Neural progenitor cell (in vitro differentiated cells): ENCODE results near the gene OTOP3. TPM values are rescaled to one million over a fixed set of nuclear protein-coding genes. Genes with fewer than 3 reads are reported as not detected.

Experiments
- DNase-seq: peaks from one replicate; pipeline ENCODE4 v3.0.0-alpha.2; 2016; ENCODE audit warnings: low spot score
- H2AFZ ChIP-seq: fragments of 200-600 bp; sonication (generic); replicated peaks from 2 replicates; pipeline ENCODE4 v1.6.1; 2016; ENCODE audit warnings: antibody characterized with exemption
- H3F3A ChIP-seq: fragments of 200-600 bp; sonication (generic); 2 replicates; pipeline ENCODE4 v1.6.1; 2016; ENCODE audit warnings: antibody characterized with exemption, low read depth
- H3K27ac ChIP-seq: fragments of 200-600 bp; sonication (generic); 2 replicates; pipeline ENCODE4 v1.5.1; 2016; ENCODE audit warnings: mild to moderate bottlenecking
- H3K27me3 ChIP-seq: fragments of 200-600 bp; sonication (generic); 2 replicates; pipeline ENCODE4 v1.6.1; 2016; ENCODE audit warnings: mild to moderate bottlenecking, moderate library complexity
- H3K36me3 ChIP-seq: fragments of 200-600 bp; sonication (generic); 2 replicates; pipeline ENCODE4 v1.5.1; 2016
- H3K4me1 ChIP-seq: fragments of 200-600 bp; sonication (generic); 2 replicates; pipeline ENCODE4 v1.6.1; 2016; ENCODE audit warnings: mixed run types
- H3K4me2 ChIP-seq: fragments of 200-600 bp; sonication (generic); 2 replicates; pipeline ENCODE4 v1.6.1; 2016
- H3K4me3 ChIP-seq: fragments of 200-600 bp; sonication (generic); 2 replicates; pipeline ENCODE4 v1.5.1; 2016
- H3K79me2 ChIP-seq: fragments of 200-600 bp; sonication (generic); 2 replicates; pipeline ENCODE4 v1.6.1; 2016; ENCODE audit warnings: low read depth
- H3K9ac ChIP-seq: fragments of 200-600 bp; sonication (generic); 2 replicates; pipeline ENCODE4 v1.6.1; 2016
- H3K9me3 ChIP-seq: fragments of 200-600 bp; sonication (generic); 2 replicates; pipeline ENCODE4 v1.5.1; 2016; ENCODE audit warnings: low read depth
- H4K20me1 ChIP-seq: fragments of 200-600 bp; sonication (generic); 2 replicates; pipeline ENCODE4 v1.6.1; 2016; ENCODE audit warnings: low read depth
- H3K27ac Mint-ChIP-seq: 3 replicates; pipeline ENCODE4 v1.8.0; 2021; ENCODE audit warnings: mixed read lengths
- H3K27me3 Mint-ChIP-seq: 2 replicates; pipeline ENCODE4 v1.8.0; 2022; ENCODE audit warnings: low read depth, mild to moderate bottlenecking, inconsistent platforms, moderate library complexity, mixed read lengths; ENCODE audit not compliant: insufficient read depth
- H3K36me3 Mint-ChIP-seq: 3 replicates; pipeline ENCODE4 v1.8.0; 2021; ENCODE audit warnings: mixed read lengths
- H3K4me1 Mint-ChIP-seq: 3 replicates; pipeline ENCODE4 v1.8.0; 2021; ENCODE audit warnings: mixed read lengths
- H3K4me3 Mint-ChIP-seq: 3 replicates; pipeline ENCODE4 v1.8.0; 2021; ENCODE audit warnings: mild to moderate bottlenecking, moderate library complexity, mixed read lengths
- H3K9me3 Mint-ChIP-seq: 3 replicates; pipeline ENCODE4 v1.8.0; 2020; ENCODE audit warnings: mixed read lengths
- EZH2 ChIP-seq: fragments of 200-600 bp; sonication (generic); IDR thresholded peaks from 2 replicates; pipeline ENCODE4 v1.6.1; 2017; ENCODE audit warnings: antibody characterized with exemption, mild to moderate bottlenecking, moderate library complexity
- EZH2phosphoT487 ChIP-seq: fragments of 200-600 bp; sonication (generic); IDR thresholded peaks from 2 replicates; pipeline ENCODE4 v1.6.1; 2017; ENCODE audit warnings: antibody characterized with exemption
- total RNA-seq: library from RNA; depleted of rRNA; stranded (reverse); fragments of >200 nt; gene quantifications from 2 replicates; pipeline ENCODE4 v1.2.3, GENCODE V29; 2015; ENCODE audit warnings: low replicate concordance
- TF ChIP-seq, protein P1 (sequence below): fragments of 200-600 bp; sonication (generic); IDR thresholded peaks from 2 replicates; pipeline ENCODE4 v1.5.1; 2017; ENCODE audit warnings: antibody characterized with exemption, mild to moderate bottlenecking

Gene OTOP3
- total RNA-seq, 1 donor from 2014 or later: not detected

DNA sequence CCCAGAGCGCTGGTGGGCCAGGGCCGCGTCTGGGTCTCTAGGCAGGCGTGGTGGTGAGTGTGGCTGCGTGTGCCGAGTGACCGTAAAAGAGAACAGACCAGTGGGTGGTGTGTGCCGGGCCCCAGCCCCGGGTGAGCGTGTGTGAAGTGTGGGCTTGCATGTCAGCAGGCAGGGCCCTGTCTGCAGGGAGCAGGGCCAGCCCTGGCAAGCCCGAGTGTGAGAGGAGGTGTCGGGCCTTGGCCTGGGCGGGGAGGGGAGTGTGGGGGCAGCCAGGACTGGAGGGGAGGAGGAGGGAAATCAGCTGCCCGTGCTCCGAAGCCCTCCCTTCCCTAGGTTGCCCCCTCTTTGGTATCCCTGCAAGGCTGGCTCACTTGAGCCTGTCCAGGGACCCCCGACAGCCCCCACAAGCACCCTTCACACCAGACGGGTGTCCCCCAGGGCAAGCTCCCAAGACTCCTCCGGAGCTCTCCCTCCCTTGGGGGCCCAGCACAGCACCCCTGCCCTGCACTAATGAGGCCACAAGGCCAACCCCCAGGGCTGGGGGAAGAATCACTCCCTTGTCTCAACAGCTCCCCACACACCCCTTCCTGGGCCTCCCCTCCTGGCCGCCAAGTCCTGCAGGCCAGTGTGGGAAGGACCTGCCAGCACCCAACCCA is 14.5 kb upstream of the OTOP3 start:
- Histone ChIP-seq H3K27ac (no peak overlapping the region), H3F3A (no peaks in the 10 kb centered on the region), H3K79me2 (no peaks in the 10 kb centered on the region), H3K9me3 (no peaks in the 10 kb centered on the region), H2AFZ (no peak overlapping the region), H4K20me1 (peaks cover 3% of the 10 kb centered on the region), H3K4me3 (no peak overlapping the region), H3K9ac (no peak overlapping the region), H3K27me3 (peaks cover 49% of the 10 kb centered on the region), H3K4me2 (no peak overlapping the region), H3K36me3 (no peaks in the 10 kb centered on the region), H3K4me1 (peaks cover 21% of the 10 kb centered on the region)
- DNase-seq: no peak
- no peak overlapping the region for H3K4me3 Mint-ChIP-seq
- H3K27ac Mint-ChIP-seq: peak overlapping the region; percentile 51
- TF ChIP-seq, protein P1, sequence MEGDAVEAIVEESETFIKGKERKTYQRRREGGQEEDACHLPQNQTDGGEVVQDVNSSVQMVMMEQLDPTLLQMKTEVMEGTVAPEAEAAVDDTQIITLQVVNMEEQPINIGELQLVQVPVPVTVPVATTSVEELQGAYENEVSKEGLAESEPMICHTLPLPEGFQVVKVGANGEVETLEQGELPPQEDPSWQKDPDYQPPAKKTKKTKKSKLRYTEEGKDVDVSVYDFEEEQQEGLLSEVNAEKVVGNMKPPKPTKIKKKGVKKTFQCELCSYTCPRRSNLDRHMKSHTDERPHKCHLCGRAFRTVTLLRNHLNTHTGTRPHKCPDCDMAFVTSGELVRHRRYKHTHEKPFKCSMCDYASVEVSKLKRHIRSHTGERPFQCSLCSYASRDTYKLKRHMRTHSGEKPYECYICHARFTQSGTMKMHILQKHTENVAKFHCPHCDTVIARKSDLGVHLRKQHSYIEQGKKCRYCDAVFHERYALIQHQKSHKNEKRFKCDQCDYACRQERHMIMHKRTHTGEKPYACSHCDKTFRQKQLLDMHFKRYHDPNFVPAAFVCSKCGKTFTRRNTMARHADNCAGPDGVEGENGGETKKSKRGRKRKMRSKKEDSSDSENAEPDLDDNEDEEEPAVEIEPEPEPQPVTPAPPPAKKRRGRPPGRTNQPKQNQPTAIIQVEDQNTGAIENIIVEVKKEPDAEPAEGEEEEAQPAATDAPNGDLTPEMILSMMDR: no peak
- TF ChIP-seq EZH2 (no peak), EZH2phosphoT487 (no peak)
- H3K4me1 Mint-ChIP-seq: peaks cover 18% of the 10 kb centered on the region
- no peaks in the 10 kb centered on the region for H3K9me3 Mint-ChIP-seq
- H3K27me3 Mint-ChIP-seq: peaks cover 43% of the 10 kb centered on the region
- H3K36me3 Mint-ChIP-seq: no peaks in the 10 kb centered on the region

DNA sequence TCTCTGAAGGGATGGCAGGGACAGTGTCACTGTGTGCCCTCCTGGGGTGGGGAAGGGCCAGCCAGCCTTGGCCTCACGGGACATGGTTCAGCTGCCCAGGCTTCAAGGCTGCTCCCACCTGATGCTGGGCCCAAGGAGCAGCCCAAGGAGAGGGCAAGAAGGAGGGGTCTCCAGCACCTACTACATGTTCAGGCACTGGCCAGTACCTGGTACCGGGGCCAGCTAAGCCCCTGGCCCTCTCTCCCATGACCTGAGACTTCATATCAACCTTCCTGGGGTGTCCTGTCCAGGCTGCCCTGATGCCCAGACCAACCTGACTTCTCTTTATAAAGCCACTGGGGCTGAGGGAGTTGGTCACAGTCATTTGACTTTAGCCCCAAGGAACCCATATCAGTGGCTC is 13.9 kb upstream of the OTOP3 start:
- Histone ChIP-seq H3K79me2 (no peaks in the 10 kb centered on the region), H3K9ac (no peak overlapping the region), H3K4me1 (peaks cover 21% of the 10 kb centered on the region), H3K9me3 (no peaks in the 10 kb centered on the region), H4K20me1 (peaks cover 3% of the 10 kb centered on the region), H3K4me2 (no peak overlapping the region), H3K27me3 (peaks cover 55% of the 10 kb centered on the region), H3K36me3 (no peaks in the 10 kb centered on the region), H3K4me3 (no peak overlapping the region), H3F3A (no peaks in the 10 kb centered on the region), H2AFZ (no peak overlapping the region), H3K27ac (no peak overlapping the region)
- no peak overlapping the region for H3K27ac Mint-ChIP-seq
- no peaks in the 10 kb centered on the region for H3K9me3 Mint-ChIP-seq
- H3K27me3 Mint-ChIP-seq: peaks cover 42% of the 10 kb centered on the region
- H3K4me3 Mint-ChIP-seq: no peak overlapping the region
- no peak for DNase-seq
- TF ChIP-seq EZH2phosphoT487 (no peak), EZH2 (no peak)
- TF ChIP-seq, protein P1: no peak
- H3K4me1 Mint-ChIP-seq: peaks cover 16% of the 10 kb centered on the region
- H3K36me3 Mint-ChIP-seq: no peaks in the 10 kb centered on the region

DNA sequence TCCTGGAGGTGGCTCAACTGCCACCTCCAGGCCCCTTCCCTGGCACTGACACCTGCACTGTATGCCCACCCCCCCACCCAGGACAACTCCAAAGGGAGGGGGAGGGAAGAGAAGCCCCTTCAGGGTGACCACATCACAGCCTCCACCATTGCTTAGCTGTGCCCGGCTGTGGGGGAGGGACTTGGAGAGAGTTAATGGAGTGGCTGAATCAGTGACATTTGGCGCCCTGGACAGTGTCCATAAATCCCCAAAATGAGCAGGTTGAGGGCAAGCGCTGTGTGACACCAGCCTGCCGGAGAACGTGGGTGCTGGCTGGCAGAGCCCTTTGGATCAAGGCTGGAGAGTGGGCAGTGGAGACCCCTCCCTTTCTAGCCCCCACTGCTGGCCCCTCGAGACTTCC is 13.5 kb upstream of the OTOP3 start:
- no peak overlapping the region for H3K4me2 ChIP-seq
- H3K9ac ChIP-seq: no peak overlapping the region
- Mint-ChIP-seq H3K36me3 (no peaks in the 10 kb centered on the region), H3K4me1 (peaks cover 13% of the 10 kb centered on the region), H3K4me3 (peak overlapping the region; percentile 70), H3K27ac (no peak overlapping the region), H3K27me3 (peaks cover 41% of the 10 kb centered on the region), H3K9me3 (no peaks in the 10 kb centered on the region)
- no peaks in the 10 kb centered on the region for H3F3A ChIP-seq
- TF ChIP-seq, protein P1: no peak
- no peak for TF ChIP-seq EZH2phosphoT487
- no peak overlapping the region for H3K4me3 ChIP-seq
- H3K4me1 ChIP-seq: peaks cover 21% of the 10 kb centered on the region
- H3K9me3 ChIP-seq: no peaks in the 10 kb centered on the region
- H3K79me2 ChIP-seq: no peaks in the 10 kb centered on the region
- H3K36me3 ChIP-seq: no peaks in the 10 kb centered on the region
- H3K27me3 ChIP-seq: peaks cover 59% of the 10 kb centered on the region
- H4K20me1 ChIP-seq: peaks cover 3% of the 10 kb centered on the region
- H2AFZ ChIP-seq: no peak overlapping the region
- no peak overlapping the region for H3K27ac ChIP-seq
- no peak for DNase-seq
